NB4 (cell line): ENCODE measurements around the gene THG1L.

Experiments
- POLR2A ChIP-seq: IDR thresholded peaks from 2 replicates; pipeline ENCODE4 v1.6.1; 2011; ENCODE audit warnings: mild to moderate bottlenecking; ENCODE audit not compliant: insufficient read length; ENCODE audit errors: extremely low read depth
- TF ChIP-seq, protein P1 (sequence below): IDR thresholded peaks from one replicate; pipeline ENCODE4 v1.5.1; 2012; ENCODE audit warnings: low read depth, low read length

DNA sequence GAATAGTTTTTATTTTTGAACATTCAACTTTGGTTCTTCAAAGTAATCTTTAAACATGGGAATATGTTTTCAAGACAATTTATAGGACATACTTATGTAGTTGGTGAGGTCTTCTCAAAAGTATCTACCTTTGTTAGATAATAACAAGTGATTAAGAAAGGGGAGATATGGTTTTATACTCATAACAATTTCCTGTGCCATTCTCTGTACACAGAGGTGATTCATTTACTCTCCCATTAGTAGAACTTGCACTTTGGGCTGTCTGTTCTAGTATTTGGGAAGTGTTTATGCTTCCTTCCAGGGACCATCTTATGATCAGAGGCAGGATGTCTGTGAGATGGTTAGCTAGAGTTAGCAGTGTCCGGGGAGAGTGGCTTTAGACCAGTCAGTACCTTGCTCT is 27.5 kb downstream of the THG1L start:
- TF ChIP-seq, protein P1, sequence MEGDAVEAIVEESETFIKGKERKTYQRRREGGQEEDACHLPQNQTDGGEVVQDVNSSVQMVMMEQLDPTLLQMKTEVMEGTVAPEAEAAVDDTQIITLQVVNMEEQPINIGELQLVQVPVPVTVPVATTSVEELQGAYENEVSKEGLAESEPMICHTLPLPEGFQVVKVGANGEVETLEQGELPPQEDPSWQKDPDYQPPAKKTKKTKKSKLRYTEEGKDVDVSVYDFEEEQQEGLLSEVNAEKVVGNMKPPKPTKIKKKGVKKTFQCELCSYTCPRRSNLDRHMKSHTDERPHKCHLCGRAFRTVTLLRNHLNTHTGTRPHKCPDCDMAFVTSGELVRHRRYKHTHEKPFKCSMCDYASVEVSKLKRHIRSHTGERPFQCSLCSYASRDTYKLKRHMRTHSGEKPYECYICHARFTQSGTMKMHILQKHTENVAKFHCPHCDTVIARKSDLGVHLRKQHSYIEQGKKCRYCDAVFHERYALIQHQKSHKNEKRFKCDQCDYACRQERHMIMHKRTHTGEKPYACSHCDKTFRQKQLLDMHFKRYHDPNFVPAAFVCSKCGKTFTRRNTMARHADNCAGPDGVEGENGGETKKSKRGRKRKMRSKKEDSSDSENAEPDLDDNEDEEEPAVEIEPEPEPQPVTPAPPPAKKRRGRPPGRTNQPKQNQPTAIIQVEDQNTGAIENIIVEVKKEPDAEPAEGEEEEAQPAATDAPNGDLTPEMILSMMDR = no peak
- no peak for TF ChIP-seq POLR2A
